Endothelial cell of umbilical vein (primary cell): ENCODE results near the gene RUNX2. TPM values are rescaled to one million over a fixed set of nuclear protein-coding genes. Genes with fewer than 3 reads are reported as not detected.

Experiments used
- BruUV-seq: library from RNA; stranded (reverse); fragments of 400-500 nt; replicated peaks from 2 replicates; lab custom pipeline; 2021; lab: Mats Ljungman, UMichigan
- CTCF ChIA-PET: fragments of 300-600, 350-600 bp; sonication (Branson Sonifier 250); formaldehyde crosslinking; loops from one replicate; lab custom pipeline; 2021; ENCODE audit warnings: antibody characterized with exemption, inconsistent platforms; lab: Charles Lee
- POLR2A ChIA-PET: fragments of 300-600, 350-600 bp; sonication (Branson Sonifier 250); formaldehyde crosslinking; loops from one replicate; lab custom pipeline; 2021; ENCODE audit warnings: antibody characterized with exemption, inconsistent platforms; lab: Charles Lee
- DNase-seq: peaks from one replicate; pipeline ENCODE4 v3.0.0-alpha.2; 2011; ENCODE audit warnings: low read depth, low spot score
- FAIRE-seq: peaks from 2 replicates; lab custom pipeline; 2011; peaks lifted over from hg19 to GRCh38; lab: Jason Lieb, UNC
- H2AFZ ChIP-seq: 2 replicates; pipeline ENCODE4 v1.6.0; 2012; ENCODE audit warnings: low read depth, low read length, control low read depth, inconsistent platforms
- H3K27ac ChIP-seq: 2 replicates; pipeline ENCODE4 v1.5.1; 2011; ENCODE audit warnings: low read depth, mild to moderate bottlenecking, control low read depth, low read length, moderate library complexity; ENCODE audit not compliant: insufficient read depth
- H3K27me3 ChIP-seq, 2 experiments: 2 replicates each; pipeline versions ENCODE4 v1.6.0 to v1.6.1; 2011; ENCODE audit warnings: low read length in 2 of 2, mixed read lengths in 1 of 2; ENCODE audit not compliant: control insufficient read depth in 2 of 2, insufficient read depth in 2 of 2
- H3K36me3 ChIP-seq, 2 experiments: 2 replicates in 1 of 2; 3 replicates in 1 of 2; pipeline ENCODE4 v1.5.1; 2011; ENCODE audit warnings: low read length in 2 of 2, mild to moderate bottlenecking in 1 of 2, moderate library complexity in 1 of 2; ENCODE audit not compliant: control insufficient read depth in 2 of 2, insufficient read depth in 2 of 2; ENCODE audit errors: extremely low read depth in 1 of 2
- H3K4me1 ChIP-seq: 3 replicates; pipeline ENCODE4 v1.5.1; 2011; ENCODE audit warnings: mild to moderate bottlenecking, low read length; ENCODE audit not compliant: control insufficient read depth, insufficient read depth; ENCODE audit errors: extremely low read depth
- H3K4me2 ChIP-seq: 2 replicates; pipeline ENCODE4 v1.6.1; 2011; ENCODE audit warnings: low read length, control low read depth, mixed read lengths; ENCODE audit not compliant: insufficient read depth
- H3K4me3 ChIP-seq, 3 experiments: fragments of 200-600 bp in 1 of 3; sonication (generic), shearing (Covaris generic) in 1 of 3; replicated peaks in 1 of 3; 2 replicates each; pipeline ENCODE4 v1.5.1; 2011 to 2016; ENCODE audit warnings: control low read depth in 3 of 3, low read length in 3 of 3, mild to moderate bottlenecking in 2 of 3, inconsistent platforms in 1 of 3, low read depth in 1 of 3, moderate library complexity in 1 of 3; ENCODE audit not compliant: insufficient read depth in 1 of 3
- H3K79me2 ChIP-seq: 2 replicates; pipeline ENCODE4 v1.6.0; 2012; ENCODE audit warnings: low read length, inconsistent platforms; ENCODE audit not compliant: control insufficient read depth, insufficient read depth
- H3K9ac ChIP-seq: replicated peaks from 2 replicates; pipeline ENCODE3; 2011; ENCODE audit warnings: low read length, control low read depth; ENCODE audit not compliant: insufficient read depth; ENCODE audit errors: extremely low read depth
- H3K9me1 ChIP-seq: replicated peaks from 3 replicates; pipeline ENCODE4 v1.6.0; 2011; ENCODE audit warnings: mild to moderate bottlenecking, low read length; ENCODE audit not compliant: control insufficient read depth, insufficient read depth; ENCODE audit errors: extremely low read depth
- H3K9me3 ChIP-seq: replicated peaks from 2 replicates; pipeline ENCODE4 v1.5.1; 2012; ENCODE audit warnings: low read length, inconsistent platforms; ENCODE audit not compliant: control insufficient read depth, insufficient read depth
- H4K20me1 ChIP-seq: replicated peaks from 2 replicates; pipeline ENCODE3; 2011; ENCODE audit warnings: mild to moderate bottlenecking, low read length; ENCODE audit not compliant: control insufficient read depth, insufficient read depth; ENCODE audit errors: extremely low read depth
- CTCF ChIP-seq, 2 donors: IDR thresholded peaks; 1 replicate in 1 of 2; 2 replicates in 1 of 2; pipeline ENCODE4 v1.5.1; 2011; ENCODE audit warnings: low read length in 2 of 2, mild to moderate bottlenecking in 2 of 2, moderate library complexity in 2 of 2, control low read depth in 1 of 2, inconsistent platforms in 1 of 2, low read depth in 1 of 2; ENCODE audit not compliant: insufficient read depth in 1 of 2; ENCODE audit errors: extremely low read depth in 1 of 2
- EZH2 ChIP-seq: IDR thresholded peaks from 2 replicates; pipeline ENCODE4 v1.6.1; 2012; ENCODE audit warnings: borderline replicate concordance, low read depth, mild to moderate bottlenecking, moderate library complexity, low read length, inconsistent platforms; ENCODE audit not compliant: severe bottlenecking
- FOS ChIP-seq: IDR thresholded peaks from 2 replicates; pipeline ENCODE4 v1.6.1; 2011; ENCODE audit warnings: mild to moderate bottlenecking, low read length, moderate library complexity, borderline replicate concordance; ENCODE audit not compliant: insufficient read depth
- GATA2 ChIP-seq: IDR thresholded peaks from 2 replicates; pipeline ENCODE4 v1.7.0; 2011; ENCODE audit warnings: low read depth, mild to moderate bottlenecking, moderate library complexity, mixed read lengths, low read length; ENCODE audit not compliant: insufficient read length, insufficient read depth
- JUN ChIP-seq: IDR thresholded peaks from 2 replicates; pipeline ENCODE4 v1.6.1; 2011; ENCODE audit warnings: borderline replicate concordance, low read depth; ENCODE audit not compliant: insufficient read length, insufficient read depth
- MAX ChIP-seq: IDR thresholded peaks from 2 replicates; pipeline ENCODE4 v1.6.1; 2011; ENCODE audit not compliant: insufficient read depth, insufficient read length
- MYC ChIP-seq: IDR thresholded peaks from one replicate; pipeline ENCODE4 v1.6.1; 2011; ENCODE audit warnings: mild to moderate bottlenecking, low read depth, low read length
- POLR2A ChIP-seq: IDR thresholded peaks from 2 replicates; pipeline ENCODE4 v1.6.1; 2012; ENCODE audit warnings: low read depth, mild to moderate bottlenecking, control low read depth, low read length
- POLR2AphosphoS5 ChIP-seq: IDR thresholded peaks from 2 replicates; pipeline ENCODE4 v1.6.1; 2012; ENCODE audit warnings: low read depth, mild to moderate bottlenecking, control low read depth, low read length, moderate library complexity; ENCODE audit not compliant: insufficient read depth
- dilution Hi-C: fragments of 300-500 bp; cut with MboI; formaldehyde crosslinking; loops from one replicate; pipeline ENCODE4 v1.15.0; 2019; ENCODE audit warnings: low sequenced_read_pairs; ENCODE audit not compliant: extremely low pct_ligation_motif_present
- intact Hi-C: fragments of 100-400 bp; cut with micrococcal nuclease; formaldehyde crosslinking; loops from one replicate; pipeline ENCODE4 v1.10.0; 2022
- polyA plus RNA-seq, 4 experiments: library from polyadenylated mRNA; depleted of rRNA in 3 of 4; stranded (reverse) in 3 of 4; unstranded in 1 of 4; fragments of >200 nt; gene quantifications; 2 replicates each; pipeline versions ENCODE4 v1.2.1 to v1.2.3, GENCODE V29; 2011 to 2012; ENCODE audit warnings: missing spikeins in 1 of 4
- total RNA-seq: library from RNA; stranded (reverse); gene quantifications from 2 replicates; pipeline ENCODE4 v1.2.3, GENCODE V29; 2021

RUNX2 gene
- total and polyA plus RNA-seq, 2 donors (not counting 3 experiments of a cell fraction or from before 2014, with no cell fraction given), result 0.06 TPM; not detected in 1

- no peaks in the 10 kb centered on the region for H4K20me1 ChIP-seq
- no peaks in the 10 kb centered on the region for H3K9me1 ChIP-seq
- H3K27me3 ChIP-seq, result no peaks in the 10 kb centered on the region
- peak; percentile 96 for FAIRE-seq
- peak overlapping the region; percentile 72 for H3K4me2 ChIP-seq
- dilution Hi-C loops (no loop called here), intact Hi-C loops (loop anchor here (1.0 to 2.0 kb wide), 2 partner anchors 15 to 27 kb away; no protein-coding TSS in a partner anchor)
- H3K4me1 ChIP-seq, result peaks cover 15% of the 10 kb centered on the region
- POLR2A ChIA-PET, result no interaction called here
- peak overlapping the region; percentile 35 for H2AFZ ChIP-seq
- peak; percentile 84 for TF ChIP-seq POLR2AphosphoS5
- TF ChIP-seq MYC, result no peak
- TF ChIP-seq MAX, result no peak
- TF ChIP-seq JUN, result no peak
- peak; percentile 52 for TF ChIP-seq FOS
- TF ChIP-seq CTCF (IDR thresholded peaks at IDR 0.05; ENCODE audit: extremely low read depth in 1 of 2, insufficient read depth in 1 of 2, low read depth in 1 of 2, low read length in 2 of 2), result no peak
- no peak for TF ChIP-seq EZH2
- TF ChIP-seq GATA2, result peak; percentile 84
- peak; percentile 42 for TF ChIP-seq POLR2A
- CTCF ChIA-PET, result interaction anchor here (0.8 to 1.5 kb wide), 5 partner anchors 24 to 1202 kb away, joined by 3 to 4 read pairs (median 3); no protein-coding TSS in a partner anchor
- BruUV-seq, result no TSS peak
- no peaks in the 10 kb centered on the region for H3K79me2 ChIP-seq
- no peaks in the 10 kb centered on the region for H3K9me3 ChIP-seq
- H3K27ac ChIP-seq, result peak overlapping the region; percentile 87
- H3K36me3 ChIP-seq, result no peaks in the 10 kb centered on the region
- H3K4me3 ChIP-seq, result peak overlapping the region in 1 of 3 experiments; percentile 16
- peak overlapping the region; percentile 71 for H3K9ac ChIP-seq
- peak; percentile 90 for DNase-seq
Measured at GRCh38 chr6:45677381-45678284, 349.5 kb downstream of the RUNX2 start.
